C4-2B (cell line): ENCODE data around the gene DEPP1.
A peak's percentile ranks its signal among the peaks of the same experiment; 100 is the strongest.

ENCODE experiments used
- H3K27ac ChIP-seq: fragments of 450-650 bp; 2 replicates; pipeline ENCODE4 v1.5.1; 2017
- ZFX ChIP-seq: fragments of 450-650 bp; IDR thresholded peaks from 2 replicates; pipeline ENCODE4 v1.6.1; 2017
- TF ChIP-seq, protein P1 (sequence below): fragments of 450-650 bp; conservative IDR thresholded peaks from 2 replicates; pipeline ENCODE4 v1.5.1; 2017; ENCODE audit warnings: mild to moderate bottlenecking

Gene DEPP1

GRCh38 chr10:44933451-44934321 lies 44.9 kb downstream of the DEPP1 start:
- no peak overlapping the region for H3K27ac ChIP-seq
- TF ChIP-seq, protein P1, sequence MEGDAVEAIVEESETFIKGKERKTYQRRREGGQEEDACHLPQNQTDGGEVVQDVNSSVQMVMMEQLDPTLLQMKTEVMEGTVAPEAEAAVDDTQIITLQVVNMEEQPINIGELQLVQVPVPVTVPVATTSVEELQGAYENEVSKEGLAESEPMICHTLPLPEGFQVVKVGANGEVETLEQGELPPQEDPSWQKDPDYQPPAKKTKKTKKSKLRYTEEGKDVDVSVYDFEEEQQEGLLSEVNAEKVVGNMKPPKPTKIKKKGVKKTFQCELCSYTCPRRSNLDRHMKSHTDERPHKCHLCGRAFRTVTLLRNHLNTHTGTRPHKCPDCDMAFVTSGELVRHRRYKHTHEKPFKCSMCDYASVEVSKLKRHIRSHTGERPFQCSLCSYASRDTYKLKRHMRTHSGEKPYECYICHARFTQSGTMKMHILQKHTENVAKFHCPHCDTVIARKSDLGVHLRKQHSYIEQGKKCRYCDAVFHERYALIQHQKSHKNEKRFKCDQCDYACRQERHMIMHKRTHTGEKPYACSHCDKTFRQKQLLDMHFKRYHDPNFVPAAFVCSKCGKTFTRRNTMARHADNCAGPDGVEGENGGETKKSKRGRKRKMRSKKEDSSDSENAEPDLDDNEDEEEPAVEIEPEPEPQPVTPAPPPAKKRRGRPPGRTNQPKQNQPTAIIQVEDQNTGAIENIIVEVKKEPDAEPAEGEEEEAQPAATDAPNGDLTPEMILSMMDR, result no peak
- TF ChIP-seq ZFX, result no peak

GRCh38 chr10:44932517-44933450 lies 45.8 kb downstream of the DEPP1 start:
- H3K27ac ChIP-seq, result no peak overlapping the region
- TF ChIP-seq, protein P1, result peak; percentile 98
- no peak for TF ChIP-seq ZFX

- H3K27ac ChIP-seq, result no peak overlapping the region
- TF ChIP-seq ZFX, result no peak
- TF ChIP-seq, protein P1, result no peak
These were observed 46.7 kb downstream of the DEPP1 start for GRCh38 chr10:44931621-44932516.

DNA sequence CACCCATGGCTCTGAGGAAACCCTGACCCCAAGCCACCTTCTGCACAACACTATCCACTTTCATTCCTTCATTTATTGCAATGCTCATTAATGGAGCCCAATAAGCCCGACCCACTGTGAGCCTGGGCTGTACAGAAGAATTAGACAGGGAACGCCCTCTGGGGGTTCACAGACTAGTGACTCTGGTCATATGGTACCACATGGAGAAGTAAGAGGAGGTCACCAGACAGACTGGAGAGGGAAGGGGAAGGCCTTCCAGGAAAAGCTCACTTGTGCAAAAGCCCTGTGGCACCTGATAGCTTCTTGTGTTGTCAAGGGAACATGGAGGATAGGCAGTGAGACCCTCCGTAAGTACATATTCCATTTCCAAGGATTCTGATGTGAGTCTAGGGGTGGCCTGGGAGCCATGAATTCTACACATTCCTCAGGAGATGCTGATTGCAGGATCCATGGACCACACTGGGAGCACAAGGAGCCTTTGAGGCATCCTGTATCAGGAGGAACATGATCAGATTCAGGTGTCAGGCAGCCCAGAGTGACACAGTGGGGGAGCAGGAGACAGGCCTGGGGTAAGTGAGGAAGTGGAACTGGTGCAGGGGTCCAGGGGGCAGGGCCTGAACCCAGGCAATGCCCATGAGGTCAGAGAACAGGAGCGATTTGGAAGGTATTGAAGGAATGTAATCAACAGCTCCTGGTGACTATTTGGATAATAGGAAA lies 47.5 kb downstream of the DEPP1 start:
- TF ChIP-seq, protein P1, result no peak
- TF ChIP-seq ZFX, result no peak
- no peak overlapping the region for H3K27ac ChIP-seq

DNA sequence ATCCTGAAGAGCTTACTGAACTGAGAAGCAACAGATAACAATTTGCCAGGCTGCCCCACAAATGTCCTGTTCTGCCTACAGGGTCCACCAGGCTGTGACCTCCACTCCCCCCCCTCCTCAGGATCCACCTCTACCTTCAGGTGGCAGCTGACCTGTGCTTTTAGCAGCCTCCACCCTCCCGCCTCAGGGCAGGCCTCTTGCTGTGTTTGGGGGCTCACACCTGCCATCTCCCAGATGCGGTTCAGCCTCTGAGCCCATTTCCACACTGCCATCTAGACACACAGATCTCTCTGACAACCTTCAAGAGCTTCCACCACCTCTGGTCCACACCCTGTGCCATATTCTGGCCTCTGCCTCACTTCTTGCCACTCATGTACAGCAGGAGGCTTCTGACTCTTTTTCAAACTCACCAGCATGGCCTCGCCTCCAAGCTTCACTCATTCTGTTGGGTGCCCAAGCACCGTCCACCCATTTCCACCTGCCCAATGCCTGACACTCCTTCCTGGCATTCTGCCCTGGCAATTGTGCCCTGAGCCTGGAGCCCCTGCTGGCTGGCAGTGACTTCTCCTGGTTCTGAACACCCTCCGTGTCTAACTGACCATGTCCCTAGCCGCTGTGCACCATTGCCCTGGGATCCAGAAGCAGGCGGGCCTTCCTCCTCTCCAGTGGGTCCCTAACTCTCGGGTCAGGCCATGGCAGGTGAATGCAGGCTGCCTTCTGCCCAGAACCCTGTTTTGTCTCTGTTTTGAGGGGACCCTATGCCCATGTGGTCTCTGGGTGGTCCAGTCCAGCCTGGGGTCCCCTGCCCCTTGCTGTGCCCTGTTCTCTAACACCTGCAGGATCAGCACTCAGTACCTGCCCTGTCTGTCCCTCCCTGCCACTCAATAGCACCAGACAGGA lies 49.0 kb downstream of the DEPP1 start:
- no peak overlapping the region for H3K27ac ChIP-seq
- TF ChIP-seq ZFX, result no peak
- TF ChIP-seq, protein P1, result no peak

- H3K27ac ChIP-seq, result no peak overlapping the region
- TF ChIP-seq, protein P1, result no peak
- no peak for TF ChIP-seq ZFX
These were observed 50.1 kb downstream of the DEPP1 start for GRCh38 chr10:44928462-44928861.
